MM.1S (cell line): Measurements from ENCODE around the gene FGF12.

Experiments used
- EZH2 ChIP-seq: fragments of 300-600 bp; sonication (generic); optimal IDR thresholded peaks from 2 replicates; pipeline ENCODE3; 2017; ENCODE audit warnings: low read depth, mild to moderate bottlenecking, antibody characterized with exemption, low read length, mixed read lengths
- EZH2phosphoT487 ChIP-seq: fragments of 300-600 bp; sonication (generic); IDR thresholded peaks from 2 replicates; pipeline ENCODE4 v1.6.1; 2018; ENCODE audit warnings: antibody characterized with exemption, low read length
- TF ChIP-seq, protein P1 (sequence below): fragments of 300-600 bp; sonication (generic); IDR thresholded peaks from 2 replicates; pipeline ENCODE4 v1.5.1; 2016; ENCODE audit warnings: antibody characterized with exemption, low read length, mixed read lengths

GRCh38 chr3:192128922-192129321 is 598.4 kb downstream of the FGF12 start:
- TF ChIP-seq, protein P1, sequence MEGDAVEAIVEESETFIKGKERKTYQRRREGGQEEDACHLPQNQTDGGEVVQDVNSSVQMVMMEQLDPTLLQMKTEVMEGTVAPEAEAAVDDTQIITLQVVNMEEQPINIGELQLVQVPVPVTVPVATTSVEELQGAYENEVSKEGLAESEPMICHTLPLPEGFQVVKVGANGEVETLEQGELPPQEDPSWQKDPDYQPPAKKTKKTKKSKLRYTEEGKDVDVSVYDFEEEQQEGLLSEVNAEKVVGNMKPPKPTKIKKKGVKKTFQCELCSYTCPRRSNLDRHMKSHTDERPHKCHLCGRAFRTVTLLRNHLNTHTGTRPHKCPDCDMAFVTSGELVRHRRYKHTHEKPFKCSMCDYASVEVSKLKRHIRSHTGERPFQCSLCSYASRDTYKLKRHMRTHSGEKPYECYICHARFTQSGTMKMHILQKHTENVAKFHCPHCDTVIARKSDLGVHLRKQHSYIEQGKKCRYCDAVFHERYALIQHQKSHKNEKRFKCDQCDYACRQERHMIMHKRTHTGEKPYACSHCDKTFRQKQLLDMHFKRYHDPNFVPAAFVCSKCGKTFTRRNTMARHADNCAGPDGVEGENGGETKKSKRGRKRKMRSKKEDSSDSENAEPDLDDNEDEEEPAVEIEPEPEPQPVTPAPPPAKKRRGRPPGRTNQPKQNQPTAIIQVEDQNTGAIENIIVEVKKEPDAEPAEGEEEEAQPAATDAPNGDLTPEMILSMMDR: no peak
- TF ChIP-seq EZH2phosphoT487 (no peak), EZH2 (no peak)
